Measurements from ENCODE around the gene ORC4.

The ORC4 gene

DNA sequence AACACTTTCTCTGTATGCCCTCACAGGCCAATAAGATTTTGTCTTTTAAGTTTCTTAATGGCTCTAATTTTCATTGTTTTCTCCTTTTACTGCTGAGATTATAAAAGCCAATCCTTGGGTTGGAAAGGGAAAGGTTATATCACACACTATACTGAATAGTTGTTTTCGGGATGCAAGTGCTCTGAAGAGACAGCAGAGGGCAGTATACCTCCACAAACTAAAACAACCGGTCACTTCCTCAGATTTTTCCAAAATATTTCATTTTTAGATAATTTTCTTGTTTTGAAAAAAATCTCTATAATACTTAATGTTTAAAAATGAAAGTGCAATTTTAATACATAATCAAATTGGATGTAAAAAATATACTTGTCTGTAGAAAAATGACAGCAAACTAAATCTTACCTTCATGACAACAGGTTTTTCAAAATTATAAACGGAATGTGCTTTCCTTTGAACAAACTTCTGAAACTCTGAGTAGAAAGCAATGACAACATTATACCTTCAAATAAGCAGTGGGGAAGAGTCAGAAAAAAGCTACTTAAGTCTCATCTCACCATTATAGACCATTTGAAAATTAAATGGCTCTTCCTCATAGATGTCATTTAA, 82.7 kb downstream of the ORC4 start:
- no peak overlapping the region for H3K4me3 ChIP-seq (ENCODE audit: low read depth, low read length)
- TF ChIP-seq, protein P1, sequence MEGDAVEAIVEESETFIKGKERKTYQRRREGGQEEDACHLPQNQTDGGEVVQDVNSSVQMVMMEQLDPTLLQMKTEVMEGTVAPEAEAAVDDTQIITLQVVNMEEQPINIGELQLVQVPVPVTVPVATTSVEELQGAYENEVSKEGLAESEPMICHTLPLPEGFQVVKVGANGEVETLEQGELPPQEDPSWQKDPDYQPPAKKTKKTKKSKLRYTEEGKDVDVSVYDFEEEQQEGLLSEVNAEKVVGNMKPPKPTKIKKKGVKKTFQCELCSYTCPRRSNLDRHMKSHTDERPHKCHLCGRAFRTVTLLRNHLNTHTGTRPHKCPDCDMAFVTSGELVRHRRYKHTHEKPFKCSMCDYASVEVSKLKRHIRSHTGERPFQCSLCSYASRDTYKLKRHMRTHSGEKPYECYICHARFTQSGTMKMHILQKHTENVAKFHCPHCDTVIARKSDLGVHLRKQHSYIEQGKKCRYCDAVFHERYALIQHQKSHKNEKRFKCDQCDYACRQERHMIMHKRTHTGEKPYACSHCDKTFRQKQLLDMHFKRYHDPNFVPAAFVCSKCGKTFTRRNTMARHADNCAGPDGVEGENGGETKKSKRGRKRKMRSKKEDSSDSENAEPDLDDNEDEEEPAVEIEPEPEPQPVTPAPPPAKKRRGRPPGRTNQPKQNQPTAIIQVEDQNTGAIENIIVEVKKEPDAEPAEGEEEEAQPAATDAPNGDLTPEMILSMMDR (IDR thresholded peaks at IDR 0.05; ENCODE audit: insufficient read depth, low read depth, low read length, missing control alignments), result peak; percentile 68
- peak; percentile 21 for DNase-seq (ENCODE audit: low read depth)

DNA sequence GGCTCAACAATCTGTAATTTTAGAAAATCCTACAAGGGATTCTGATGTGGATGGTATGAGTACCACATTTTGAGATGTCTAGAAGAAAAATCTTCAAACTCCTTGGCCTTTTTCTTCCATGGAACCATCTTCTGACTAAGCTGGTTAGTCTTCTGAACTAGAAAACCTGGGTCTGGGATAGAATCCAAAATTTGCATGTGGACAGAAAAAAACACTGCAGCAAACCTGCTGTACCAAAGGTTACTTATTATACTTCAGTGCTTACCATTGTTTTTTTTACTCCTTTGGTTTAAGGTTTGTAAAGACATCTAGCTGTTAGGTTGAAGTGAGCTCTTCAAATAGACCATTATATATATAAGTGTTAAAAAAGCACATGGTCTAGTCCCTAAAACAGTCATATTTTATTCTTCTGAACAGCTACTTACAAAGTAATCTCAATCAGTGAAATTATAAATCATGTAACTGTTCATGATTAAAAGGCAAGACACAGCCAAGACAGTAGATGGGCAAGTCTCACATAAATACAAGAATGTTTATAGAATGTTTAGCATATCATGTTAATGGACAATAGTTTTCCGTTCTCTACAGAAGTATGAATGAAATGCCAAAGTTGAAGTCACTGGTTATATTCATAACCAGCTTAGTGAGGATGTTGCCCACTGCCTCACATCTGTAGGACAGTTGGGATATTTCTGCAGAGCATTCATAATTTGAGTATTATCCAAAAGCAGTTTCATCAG, 85.5 kb downstream of the ORC4 start:
- TF ChIP-seq, protein P1 (IDR thresholded peaks at IDR 0.05; ENCODE audit: insufficient read depth, low read depth, low read length, missing control alignments), result no peak
- no peak overlapping the region for H3K4me3 ChIP-seq (ENCODE audit: low read depth, low read length)
- DNase-seq (ENCODE audit: low read depth), result no peak

DNA sequence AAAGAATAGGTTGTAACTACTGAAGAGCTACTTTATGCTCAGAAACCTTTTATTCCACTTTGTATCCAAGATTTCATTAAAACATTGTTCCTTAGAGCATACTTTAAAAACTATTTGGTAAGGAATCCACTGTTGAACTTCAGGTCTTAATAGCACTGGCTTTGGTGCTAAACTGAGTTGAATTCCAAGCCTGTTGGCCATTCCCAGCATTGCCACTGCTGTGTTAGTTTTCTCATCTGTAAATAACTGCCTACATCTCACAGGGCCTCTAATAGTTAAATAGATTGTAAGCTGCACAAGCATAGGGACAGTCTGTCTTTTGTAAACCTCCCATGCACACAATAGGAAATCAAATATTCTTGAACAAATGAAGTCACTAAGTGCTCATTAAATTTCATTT, 86.6 kb downstream of the ORC4 start:
- no peak for DNase-seq (ENCODE audit: low read depth)
- TF ChIP-seq, protein P1 (IDR thresholded peaks at IDR 0.05; ENCODE audit: insufficient read depth, low read depth, low read length, missing control alignments), result no peak
- H3K4me3 ChIP-seq (ENCODE audit: low read depth, low read length), result no peak overlapping the region

DNA sequence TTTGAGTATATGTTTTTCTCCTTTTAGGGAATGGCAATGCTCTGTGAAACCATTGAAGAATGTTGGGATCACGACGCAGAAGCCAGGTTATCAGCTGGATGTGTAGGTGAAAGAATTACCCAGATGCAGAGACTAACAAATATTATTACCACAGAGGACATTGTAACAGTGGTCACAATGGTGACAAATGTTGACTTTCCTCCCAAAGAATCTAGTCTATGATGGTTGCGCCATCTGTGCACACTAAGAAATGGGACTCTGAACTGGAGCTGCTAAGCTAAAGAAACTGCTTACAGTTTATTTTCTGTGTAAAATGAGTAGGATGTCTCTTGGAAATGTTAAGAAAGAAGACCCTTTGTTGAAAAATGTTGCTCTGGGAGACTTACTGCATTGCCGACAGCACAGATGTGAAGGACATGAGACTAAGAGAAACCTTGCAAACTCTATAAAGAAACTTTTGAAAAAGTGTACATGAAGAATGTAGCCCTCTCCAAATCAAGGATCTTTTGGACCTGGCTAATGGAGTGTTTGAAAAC, 93.4 kb downstream of the ORC4 start:
- no peak for DNase-seq (ENCODE audit: low read depth)
- H3K4me3 ChIP-seq (ENCODE audit: low read depth, low read length), result no peak overlapping the region
- TF ChIP-seq, protein P1 (IDR thresholded peaks at IDR 0.05; ENCODE audit: insufficient read depth, low read depth, low read length, missing control alignments), result no peak

DNA sequence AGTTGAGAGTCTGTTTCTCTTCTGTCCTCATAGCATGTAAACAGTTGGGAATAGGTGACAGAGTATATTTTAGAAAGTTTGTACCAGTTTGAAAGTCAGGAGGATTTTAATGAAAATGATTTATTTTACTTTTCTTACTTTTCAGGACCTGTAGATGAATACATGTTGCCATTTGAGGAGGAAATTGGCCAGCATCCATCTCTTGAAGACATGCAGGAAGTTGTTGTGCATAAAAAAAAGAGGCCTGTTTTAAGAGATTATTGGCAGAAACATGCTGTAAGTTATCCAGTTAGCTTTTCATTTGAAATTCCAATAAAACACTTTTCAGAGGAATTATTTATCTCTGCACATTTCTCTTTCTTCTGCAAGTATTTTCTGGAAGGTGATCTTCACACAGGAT, 94.7 kb downstream of the ORC4 start:
- no peak overlapping the region for H3K4me3 ChIP-seq (ENCODE audit: low read depth, low read length)
- DNase-seq (ENCODE audit: low read depth), result no peak
- TF ChIP-seq, protein P1 (IDR thresholded peaks at IDR 0.05; ENCODE audit: insufficient read depth, low read depth, low read length, missing control alignments), result no peak

DNA sequence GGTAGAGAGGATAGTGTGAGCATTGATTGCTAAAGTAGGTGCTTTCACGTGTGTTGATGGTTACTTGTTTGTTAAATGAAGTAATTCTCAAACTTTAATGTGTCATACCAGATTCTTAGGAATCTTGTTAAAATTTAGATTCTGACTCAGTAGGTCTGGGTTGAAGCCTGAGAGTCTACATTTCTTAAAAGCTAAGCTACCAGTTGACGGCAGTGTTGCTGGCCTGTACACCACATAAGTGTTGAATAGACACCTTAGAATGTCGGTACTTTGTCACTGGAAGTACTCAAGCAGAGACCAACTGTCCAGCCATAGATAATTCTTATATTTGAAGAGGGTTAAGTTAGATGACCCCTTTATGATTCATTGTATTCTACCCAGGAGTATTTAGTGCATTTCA, 95.9 kb downstream of the ORC4 start:
- TF ChIP-seq, protein P1 (IDR thresholded peaks at IDR 0.05; ENCODE audit: insufficient read depth, low read depth, low read length, missing control alignments), result no peak
- no peak overlapping the region for H3K4me3 ChIP-seq (ENCODE audit: low read depth, low read length)
- DNase-seq (ENCODE audit: low read depth), result no peak

All from GM12865 (cell line).